Measurements from ENCODE around the gene PCF11. TPM values are rescaled to one million over a fixed set of nuclear protein-coding genes. Genes with fewer than 3 reads are reported as not detected.

Gene PCF11
- total RNA-seq, 2 experiments from 2014 or later = 49.6 to 51.9 TPM

GRCh38 chr11:83150450-83150849, 6.5 kb upstream of the PCF11 start:
- CTCF ChIA-PET = no interaction called here
- POLR2A ChIA-PET = interaction anchor here (0.7 kb wide), 1 partner anchor 16 kb away, joined by 5 read pairs; no protein-coding TSS in a partner anchor

DNA sequence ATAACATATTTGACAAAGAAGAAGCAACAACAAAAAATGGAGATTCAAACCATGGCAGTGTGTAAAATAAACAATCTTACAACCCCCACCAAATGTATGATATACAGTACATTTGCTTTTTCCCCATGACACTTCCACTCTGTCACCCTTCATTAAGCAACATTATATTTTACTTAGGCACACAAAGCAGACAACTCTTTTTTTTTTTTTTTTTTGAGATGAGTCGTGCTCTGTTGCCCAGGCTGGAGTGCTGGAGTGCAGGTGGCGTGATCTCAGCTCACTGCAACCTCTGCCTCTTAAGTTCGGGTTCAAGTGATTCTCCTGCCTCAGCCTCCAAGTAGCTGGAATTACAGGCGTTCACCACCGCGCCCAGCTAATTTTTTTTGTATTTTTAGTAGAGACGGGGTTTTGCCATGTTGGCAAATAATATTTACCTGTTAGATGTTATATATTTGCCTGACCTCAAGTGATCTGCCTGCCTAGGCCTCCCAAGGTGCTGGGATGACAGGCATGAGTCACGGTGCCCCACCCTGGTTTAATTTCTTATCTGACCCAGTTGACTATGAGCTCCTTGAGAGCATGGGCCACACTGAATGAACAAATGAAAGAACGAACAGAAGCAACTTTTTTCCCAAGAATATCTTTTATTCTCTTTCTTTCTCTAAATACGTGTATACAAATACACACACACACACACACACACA, 5.5 kb upstream of the PCF11 start:
- POLR2A ChIA-PET = no interaction called here
- CTCF ChIA-PET = interaction anchor here (0.6 kb wide), 1 partner anchor 20 kb away, joined by 3 read pairs; no protein-coding TSS in a partner anchor

GRCh38 chr11:83152264-83152663, 4.7 kb upstream of the PCF11 start:
- POLR2A ChIA-PET = no interaction called here
- CTCF ChIA-PET = no interaction called here

DNA sequence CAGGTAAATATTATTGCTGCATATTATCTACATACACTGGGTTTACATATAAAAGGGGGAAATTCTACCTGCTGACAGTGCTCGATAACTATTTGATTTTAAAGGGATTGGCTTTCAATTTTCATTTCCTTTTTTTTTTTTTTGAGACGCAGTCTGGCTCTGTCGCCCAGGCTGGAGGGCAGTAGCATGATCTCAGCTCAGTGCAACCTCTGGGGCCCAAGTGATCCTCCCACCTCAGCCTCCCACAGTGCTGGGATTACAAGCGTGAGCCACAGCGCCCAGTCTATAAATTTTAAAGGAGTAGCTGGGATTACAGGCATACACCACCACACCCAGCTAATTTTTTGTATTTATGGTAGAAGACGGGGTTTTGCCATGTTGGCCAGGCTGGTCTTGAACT, 3.2 kb upstream of the PCF11 start:
- POLR2A ChIA-PET = no interaction called here
- CTCF ChIA-PET = interaction anchor here (0.8 kb wide), 1 partner anchor 215 kb away, joined by 3 read pairs; no protein-coding TSS in a partner anchor

GRCh38 chr11:83156144-83156995, 561 bp upstream of the PCF11 start:
- ChIA-PET POLR2A (interaction anchor here (0.6 to 2.5 kb wide), 14 partner anchors 16 to 256 kb away, joined by 3 to 35 read pairs (median 4); partner anchors contain the start of genes ANKRD42, CCDC90B, DDIAS and PRCP), CTCF (interaction anchor here (0.7 to 1.3 kb wide), 8 partner anchors 24 to 256 kb away, joined by 3 to 5 read pairs (median 3); partner anchors contain the start of genes DDIAS and PRCP)

- ChIA-PET CTCF (interaction anchor here (1.0 kb wide), 1 partner anchor 256 kb away, joined by 3 read pairs; the partner anchor contains the start of gene DDIAS), POLR2A (interaction anchor here (0.6 to 2.5 kb wide), 9 partner anchors 14 to 257 kb away, joined by 3 to 35 read pairs (median 6); partner anchors contain the start of genes ANKRD42, DDIAS, PRCP and RAB30)
These were observed 844 bp downstream of the PCF11 start for GRCh38 chr11:83157594-83158356.

GRCh38 chr11:83158357-83158786, 1.4 kb downstream of the PCF11 start:
- CTCF ChIA-PET = interaction anchor here (1.5 kb wide), 1 partner anchor 258 kb away, joined by 3 read pairs; the partner anchor contains the start of gene PRCP
- POLR2A ChIA-PET = interaction anchor here (0.6 to 1.3 kb wide), 3 partner anchors 101 to 258 kb away, joined by 3 read pairs; partner anchors contain the start of genes DDIAS and PRCP

GRCh38 chr11:83158965-83159901, 2.3 kb downstream of the PCF11 start:
- ChIA-PET CTCF (interaction anchor here (0.6 to 1.5 kb wide), 2 partner anchors 259 to 473 kb away, joined by 3 read pairs; partner anchors contain the start of gene PRCP), POLR2A (interaction anchor here (0.6 to 0.8 kb wide), 4 partner anchors 13 to 259 kb away, joined by 3 to 9 read pairs (median 3); partner anchors contain the start of gene PRCP)

- ChIA-PET CTCF (interaction anchor here (0.6 to 1.5 kb wide), 2 partner anchors 260 to 472 kb away, joined by 3 read pairs; partner anchors contain the start of gene PRCP), POLR2A (interaction anchor here (0.6 kb wide), 2 partner anchors 14 to 68 kb away, joined by 3 read pairs; no protein-coding TSS in a partner anchor)
These were observed 3.3 kb downstream of the PCF11 start for GRCh38 chr11:83159902-83160865.

GRCh38 chr11:83161610-83162199, 4.8 kb downstream of the PCF11 start:
- CTCF ChIA-PET = no interaction called here
- POLR2A ChIA-PET = interaction anchor here (0.6 kb wide), 1 partner anchor 215 kb away, joined by 4 read pairs; no protein-coding TSS in a partner anchor

DNA sequence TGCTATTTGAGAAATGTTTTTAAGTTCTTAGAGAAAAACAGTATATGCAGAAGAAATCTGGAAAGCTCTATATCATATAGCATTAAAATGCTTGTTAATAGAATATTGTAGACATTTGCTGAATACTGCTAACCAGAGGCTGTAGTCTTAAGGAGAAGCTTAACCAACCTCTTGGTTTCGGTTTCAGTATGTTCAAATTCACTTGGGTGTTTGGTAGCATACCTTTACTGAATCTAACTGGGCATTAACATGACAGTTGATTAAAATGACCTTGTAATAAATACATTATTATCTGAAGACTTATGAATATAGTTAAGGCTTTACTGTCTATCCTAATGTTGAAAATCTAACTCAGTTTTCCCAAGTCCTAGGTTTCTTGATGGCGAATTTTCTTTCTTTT, 5.4 kb downstream of the PCF11 start:
- POLR2A ChIA-PET = interaction anchor here (0.6 kb wide), 1 partner anchor 216 kb away, joined by 4 read pairs; no protein-coding TSS in a partner anchor
- CTCF ChIA-PET = no interaction called here

DNA sequence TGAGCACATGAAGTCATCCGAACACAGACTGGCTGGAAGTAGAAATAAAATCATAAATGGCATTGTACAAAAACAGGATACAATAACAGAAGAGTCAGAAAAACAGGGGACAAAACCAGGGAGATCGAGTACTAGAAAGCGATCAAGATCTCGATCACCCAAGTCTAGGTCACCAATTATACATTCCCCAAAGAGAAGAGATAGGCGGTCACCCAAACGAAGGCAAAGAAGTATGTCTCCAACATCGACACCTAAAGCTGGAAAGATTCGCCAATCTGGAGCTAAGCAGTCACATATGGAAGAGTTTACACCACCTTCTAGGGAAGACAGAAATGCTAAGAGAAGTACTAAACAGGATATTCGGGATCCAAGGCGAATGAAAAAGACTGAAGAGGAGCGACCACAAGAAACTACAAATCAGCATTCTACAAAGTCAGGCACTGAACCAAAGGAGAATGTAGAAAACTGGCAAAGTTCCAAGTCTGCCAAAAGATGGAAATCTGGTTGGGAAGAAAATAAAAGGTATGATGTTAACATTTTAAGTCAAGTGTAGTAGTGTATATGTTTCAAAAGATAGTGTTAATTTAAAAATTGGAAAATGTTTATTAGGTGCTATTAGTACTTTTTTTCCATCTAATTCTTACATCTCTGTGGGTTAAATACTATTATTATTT, 9.4 kb downstream of the PCF11 start:
- ChIA-PET CTCF (no interaction called here), POLR2A (no interaction called here)

DNA sequence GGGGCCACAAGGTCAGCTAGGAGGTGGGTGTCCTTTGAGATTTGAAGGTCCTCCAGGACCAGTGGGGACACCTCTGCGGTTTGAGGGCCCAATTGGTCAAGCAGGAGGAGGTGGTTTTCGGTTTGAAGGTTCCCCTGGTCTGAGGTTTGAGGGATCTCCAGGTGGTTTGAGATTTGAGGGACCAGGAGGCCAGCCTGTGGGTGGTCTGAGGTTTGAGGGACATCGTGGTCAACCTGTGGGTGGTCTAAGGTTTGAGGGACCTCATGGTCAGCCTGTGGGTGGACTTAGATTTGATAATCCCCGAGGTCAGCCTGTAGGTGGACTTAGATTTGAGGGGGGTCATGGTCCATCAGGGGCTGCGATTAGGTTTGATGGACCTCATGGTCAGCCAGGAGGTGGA, 11.8 kb downstream of the PCF11 start:
- POLR2A ChIA-PET = no interaction called here
- CTCF ChIA-PET = no interaction called here

DNA sequence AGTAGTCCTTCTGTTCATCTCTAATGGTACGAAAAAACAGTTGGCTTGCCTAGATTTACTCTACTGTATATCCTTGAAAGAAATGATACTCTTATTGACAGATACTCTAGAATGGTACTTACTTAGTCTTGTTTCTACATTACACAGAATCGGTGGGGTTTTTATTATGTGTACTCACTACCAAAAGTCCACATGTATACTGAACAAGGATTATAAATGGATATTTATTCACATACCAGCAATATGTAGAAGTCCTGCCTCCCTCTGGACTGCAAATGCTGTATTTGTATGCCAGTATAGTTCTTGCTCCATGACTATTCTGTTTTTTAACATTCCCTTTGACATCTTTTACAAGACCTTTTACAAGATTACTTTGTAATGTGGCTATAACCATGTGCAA, 13.9 kb downstream of the PCF11 start:
- POLR2A ChIA-PET = no interaction called here

DNA sequence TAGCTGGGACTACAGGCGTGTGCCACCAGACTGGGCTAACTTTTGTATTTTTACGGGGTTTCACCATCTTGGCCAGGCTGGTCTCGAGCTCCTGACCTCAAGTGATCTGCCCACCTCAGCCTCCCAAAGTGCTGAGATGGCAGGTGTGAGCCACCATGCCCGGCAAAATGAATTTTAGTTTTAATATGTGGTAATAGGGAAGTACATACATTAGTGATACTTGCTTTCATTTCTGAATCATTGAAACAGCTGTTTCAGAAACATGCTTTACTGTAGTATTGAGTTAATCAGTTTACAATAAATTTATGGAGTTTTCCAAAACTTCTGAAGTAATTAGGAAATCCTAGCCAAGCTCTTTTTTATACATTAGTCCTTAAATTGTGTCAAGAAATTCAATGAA, 15.6 kb downstream of the PCF11 start:
- ChIA-PET CTCF (interaction anchor here (1.0 kb wide), 2 partner anchors 17 to 245 kb away, joined by 3 to 4 read pairs; no protein-coding TSS in a partner anchor), POLR2A (interaction anchor here (0.7 kb wide), 1 partner anchor 16 kb away, joined by 3 read pairs; the partner anchor contains the start of gene PCF11)

More for the DNA sequence above, 13.9 kb downstream of the PCF11 start:
- CTCF ChIA-PET = no interaction called here

Measured in activated CD8-positive, alpha-beta memory T cell treated with anti-CD3 and anti-CD28 coated beads for 36 hours (primary cell).